Neuronal stem cell (in vitro differentiated cells): ENCODE results near the gene BLCAP.
A peak's percentile ranks its signal among the peaks of the same experiment; 100 is the strongest.

Experiments
- DNase-seq: peaks from one replicate; pipeline ENCODE4 v3.0.0-alpha.2; 2013; ENCODE audit warnings: low spot score
- H2AFZ ChIP-seq: one replicate; pipeline ENCODE4 v1.6.1; 2013; ENCODE audit warnings: mild to moderate bottlenecking, low read length, inconsistent platforms
- H2AK5ac ChIP-seq: 2 replicates; pipeline ENCODE4 v1.6.1; 2013; ENCODE audit warnings: low read depth, mild to moderate bottlenecking, inconsistent platforms, low read length, moderate library complexity, mixed read lengths
- H2BK120ac ChIP-seq: 2 replicates; pipeline ENCODE4 v1.6.1; 2013; ENCODE audit warnings: low read depth, mild to moderate bottlenecking, inconsistent platforms, low read length, moderate library complexity, mixed read lengths
- H2BK12ac ChIP-seq: one replicate; pipeline ENCODE4 v1.6.1; 2013; ENCODE audit warnings: low read length, inconsistent platforms
- H2BK15ac ChIP-seq: 2 replicates; pipeline ENCODE4 v1.6.1; 2013; ENCODE audit warnings: mild to moderate bottlenecking, low read length, inconsistent platforms, mixed read lengths
- H2BK5ac ChIP-seq: one replicate; pipeline ENCODE4 v1.6.1; 2013; ENCODE audit warnings: inconsistent platforms, mild to moderate bottlenecking, low read length, moderate library complexity
- H3K14ac ChIP-seq: one replicate; pipeline ENCODE4 v1.6.1; 2013; ENCODE audit warnings: low read length, inconsistent platforms
- H3K18ac ChIP-seq: 2 replicates; pipeline ENCODE4 v1.6.1; 2013; ENCODE audit warnings: low read length, inconsistent platforms
- H3K23ac ChIP-seq: 2 replicates; pipeline ENCODE4 v1.6.1; 2013; ENCODE audit warnings: low read depth, mild to moderate bottlenecking, mixed read lengths, low read length, inconsistent platforms; ENCODE audit not compliant: poor library complexity
- H3K27ac ChIP-seq: replicated peaks from 3 replicates; pipeline ENCODE4 v1.5.1; 2013; ENCODE audit warnings: low read length, inconsistent platforms
- H3K27me3 ChIP-seq, 3 experiments: 2 replicates each; pipeline ENCODE4 v1.6.1; 2013; ENCODE audit warnings: low read length in 3 of 3, mild to moderate bottlenecking in 2 of 3, inconsistent platforms in 1 of 3, low read depth in 1 of 3, mixed read lengths in 1 of 3, moderate library complexity in 1 of 3; ENCODE audit not compliant: control insufficient read depth in 3 of 3, insufficient read depth in 3 of 3
- H3K36me3 ChIP-seq, 2 donors: replicated peaks in 1 of 2; 2 replicates each; pipeline ENCODE4 v1.6.1; 2013; ENCODE audit warnings: low read length in 2 of 2; ENCODE audit not compliant: control insufficient read depth in 2 of 2, insufficient read depth in 2 of 2
- H3K4ac ChIP-seq: 2 replicates; pipeline ENCODE4 v1.6.1; 2013; ENCODE audit warnings: inconsistent platforms, mild to moderate bottlenecking, low read length, moderate library complexity
- H3K4me1 ChIP-seq, 2 donors: 1 replicate in 1 of 2; 2 replicates in 1 of 2; pipeline ENCODE4 v1.6.1; 2013; ENCODE audit warnings: low read length in 2 of 2, low read depth in 1 of 2; ENCODE audit not compliant: control insufficient read depth in 2 of 2, insufficient read depth in 1 of 2
- H3K4me2 ChIP-seq: one replicate; pipeline ENCODE4 v1.6.1; 2013; ENCODE audit warnings: mild to moderate bottlenecking, low read length, inconsistent platforms; ENCODE audit not compliant: insufficient read depth, poor library complexity, severe bottlenecking
- H3K4me3 ChIP-seq, 2 donors: 2 replicates each; pipeline ENCODE4 v1.5.1; 2013; ENCODE audit warnings: low read length in 2 of 2, mild to moderate bottlenecking in 2 of 2, inconsistent platforms in 1 of 2, moderate library complexity in 1 of 2
- H3K79me1 ChIP-seq: one replicate; pipeline ENCODE4 v1.6.1; 2013; ENCODE audit warnings: low read depth, mild to moderate bottlenecking, inconsistent platforms, low read length, moderate library complexity
- H3K9ac ChIP-seq: one replicate; pipeline ENCODE4 v1.6.1; 2013; ENCODE audit warnings: mild to moderate bottlenecking, low read depth, low read length, inconsistent platforms; ENCODE audit not compliant: poor library complexity
- H3K9me3 ChIP-seq, 2 donors: replicated peaks in 1 of 2; 2 replicates each; pipeline versions ENCODE3 to v1.6.1; 2013; ENCODE audit warnings: low read length in 2 of 2, mild to moderate bottlenecking in 2 of 2, inconsistent platforms in 1 of 2, low read depth in 1 of 2, mixed read lengths in 1 of 2, moderate library complexity in 1 of 2; ENCODE audit not compliant: control insufficient read depth in 2 of 2, insufficient read depth in 1 of 2
- H4K8ac ChIP-seq: one replicate; pipeline ENCODE4 v1.6.1; 2013; ENCODE audit warnings: low read depth, mild to moderate bottlenecking, inconsistent platforms, low read length, moderate library complexity
- H4K91ac ChIP-seq: one replicate; pipeline ENCODE4 v1.6.1; 2013; ENCODE audit warnings: low read length, low read depth, mild to moderate bottlenecking, inconsistent platforms; ENCODE audit not compliant: poor library complexity
- WGBS, 2 donors: extraction: QIAGEN DNeasy Blood & Tissue Kit; methylation state at CpG; one replicate each; pipeline ENCODE4 v1.1.7; 2013; ENCODE audit warnings: missing lambda C conversion rate in 2 of 2, mixed read lengths in 1 of 2; ENCODE audit not compliant: insufficient read length in 2 of 2, insufficient replicate concordance in 1 of 2; ENCODE audit errors: extremely low coverage in 2 of 2; 5-methylcytosine and 5-hydroxymethylcytosine counted together

BLCAP gene

DNA sequence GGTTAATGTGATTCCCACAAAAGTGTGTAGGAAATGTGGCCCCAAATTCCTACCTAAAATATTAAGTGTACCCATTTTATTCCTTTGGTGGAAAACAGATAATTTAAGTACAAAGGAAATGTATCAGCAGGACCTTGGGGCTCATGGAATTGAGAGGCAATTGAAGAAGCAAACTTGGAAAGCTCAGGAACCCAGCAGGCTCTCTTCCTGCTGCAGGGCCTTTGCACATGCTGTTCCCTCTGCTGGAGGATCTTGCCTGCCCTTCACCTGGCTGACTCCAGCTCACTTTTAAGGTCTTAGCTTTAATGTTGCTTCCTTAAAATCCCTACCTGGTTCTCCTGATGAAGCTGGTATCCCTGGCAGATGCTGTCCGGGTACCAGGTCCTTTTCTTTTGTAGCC, 9.8 kb upstream of the BLCAP start:
- peaks cover 0 to 3% (median 0%) of the 10 kb centered on the region in 3 experiments for H3K27me3 ChIP-seq
- H2BK15ac ChIP-seq: no peak overlapping the region
- H3K79me1 ChIP-seq: no peaks in the 10 kb centered on the region
- no peak overlapping the region for H3K4me2 ChIP-seq
- no peak overlapping the region for H3K9ac ChIP-seq
- no peak overlapping the region for H3K4me3 ChIP-seq
- no peak for DNase-seq
- no peak overlapping the region for H2BK120ac ChIP-seq
- H3K27ac ChIP-seq: no peak overlapping the region
- no peaks in the 10 kb centered on the region for H3K36me3 ChIP-seq
- no peak overlapping the region for H3K23ac ChIP-seq
- H3K4ac ChIP-seq: no peak overlapping the region
- H2BK12ac ChIP-seq: no peak overlapping the region
- no peak overlapping the region for H2BK5ac ChIP-seq
- no peak overlapping the region for H2AK5ac ChIP-seq
- H2AFZ ChIP-seq: no peak overlapping the region
- H3K9me3 ChIP-seq: no peaks in the 10 kb centered on the region
- no peak overlapping the region for H4K8ac ChIP-seq
- no peak overlapping the region for H3K18ac ChIP-seq
- peaks cover 2 to 9% of the 10 kb centered on the region in 2 donors for H3K4me1 ChIP-seq
- no peak overlapping the region for H3K14ac ChIP-seq
- H4K91ac ChIP-seq: no peak overlapping the region
- no CpG with 5 or more reads among the region's 1 CpG for WGBS, 2 donors

DNA sequence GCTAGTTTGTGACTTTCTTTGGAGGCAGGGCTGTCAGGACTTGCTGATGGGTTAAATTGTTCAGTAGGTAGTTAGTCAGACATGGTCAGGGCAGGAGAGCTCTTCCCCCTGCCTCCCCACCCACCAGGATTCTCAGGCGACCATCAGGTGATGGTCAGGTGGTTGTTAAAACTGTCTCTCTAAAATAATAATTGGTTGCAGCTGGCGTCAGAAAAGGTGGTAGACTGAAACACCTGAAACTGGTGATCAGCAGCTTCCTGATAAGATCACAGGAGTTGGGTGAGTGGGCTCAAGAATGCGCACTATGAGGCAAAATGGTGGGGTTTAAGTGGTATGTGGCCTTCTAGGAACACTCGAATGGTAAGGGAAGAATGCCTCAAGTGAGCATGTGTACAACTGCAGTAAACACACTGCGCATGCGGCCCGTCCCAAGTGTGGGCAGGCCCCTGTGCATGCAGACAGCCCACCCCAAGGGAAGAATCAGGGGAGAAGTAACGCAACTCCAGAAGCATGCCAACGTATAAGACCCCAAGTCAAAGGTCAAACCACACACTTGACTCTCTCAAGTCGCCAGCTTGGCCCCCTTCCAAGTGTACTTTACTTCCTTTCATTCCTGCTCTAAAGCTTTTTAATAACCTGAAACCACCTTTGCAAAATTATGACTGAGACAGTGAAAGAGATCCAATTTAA, 7.9 kb upstream of the BLCAP start:
- no peak for DNase-seq
- no peak overlapping the region for H3K4me3 ChIP-seq
- no peak overlapping the region for H2BK120ac ChIP-seq
- no peak overlapping the region for H3K18ac ChIP-seq
- no peak overlapping the region for H4K8ac ChIP-seq
- H2BK15ac ChIP-seq: peak overlapping the region; percentile 31
- H2BK12ac ChIP-seq: no peak overlapping the region
- no peak overlapping the region for H2AFZ ChIP-seq
- H3K27me3 ChIP-seq: peaks cover 0 to 3% (median 0%) of the 10 kb centered on the region in 3 experiments
- no peak overlapping the region for H3K27ac ChIP-seq
- H2AK5ac ChIP-seq: no peak overlapping the region
- no CpG with 5 or more reads among the region's 10 CpGs for WGBS, 2 donors
- H2BK5ac ChIP-seq: no peak overlapping the region
- no peaks in the 10 kb centered on the region for H3K36me3 ChIP-seq
- no peak overlapping the region for H3K4me2 ChIP-seq
- no peak overlapping the region for H3K4ac ChIP-seq
- no peaks in the 10 kb centered on the region for H3K79me1 ChIP-seq
- H3K14ac ChIP-seq: no peak overlapping the region
- H3K9ac ChIP-seq: no peak overlapping the region
- no peak overlapping the region for H3K23ac ChIP-seq
- no peak overlapping the region for H4K91ac ChIP-seq
- H3K9me3 ChIP-seq: no peaks in the 10 kb centered on the region
- peaks cover 2 to 4% of the 10 kb centered on the region in 2 donors for H3K4me1 ChIP-seq

DNA sequence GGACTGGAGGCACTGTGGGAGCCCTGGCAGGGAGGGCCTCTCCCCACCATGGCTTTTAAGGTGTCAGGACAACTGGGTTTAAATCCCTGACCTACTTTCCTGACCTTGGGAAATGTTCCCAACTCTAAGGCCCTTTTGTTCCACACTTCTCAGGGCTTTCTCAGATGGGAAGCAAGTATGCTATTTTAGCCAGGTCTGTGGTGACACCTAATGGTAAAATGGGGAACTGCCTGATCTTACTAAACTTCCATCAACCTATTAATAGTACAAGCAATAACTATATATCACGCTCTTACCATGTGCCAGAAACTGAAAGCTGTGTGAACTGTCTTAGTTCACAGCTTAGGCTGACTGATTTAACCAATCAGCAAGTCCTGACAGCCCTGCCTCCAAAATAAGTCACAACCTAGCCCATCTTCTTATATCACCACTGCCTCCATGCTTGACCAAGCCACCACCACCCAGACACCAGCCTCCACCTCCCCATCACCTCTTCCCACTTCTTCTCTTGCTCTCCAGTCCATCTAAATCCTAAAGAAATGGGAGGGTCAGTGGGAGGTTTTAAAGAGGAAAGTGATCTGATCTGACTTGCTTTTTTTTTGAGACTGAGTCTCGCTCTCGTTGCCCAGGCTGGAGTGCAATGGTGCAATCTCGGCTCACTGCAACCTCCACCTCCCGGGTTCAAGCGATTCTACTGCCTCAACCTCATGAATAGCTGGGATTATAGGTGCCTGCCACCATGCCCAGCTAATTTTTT, 6.9 kb upstream of the BLCAP start:
- H2BK5ac ChIP-seq: no peak overlapping the region
- H2AK5ac ChIP-seq: no peak overlapping the region
- no peak overlapping the region for H3K9ac ChIP-seq
- no CpG with 5 or more reads among the region's 6 CpGs for WGBS, 2 donors
- no peak overlapping the region for H4K8ac ChIP-seq
- H3K23ac ChIP-seq: no peak overlapping the region
- no peak overlapping the region for H3K4me2 ChIP-seq
- no peaks in the 10 kb centered on the region for H3K9me3 ChIP-seq
- H3K4me3 ChIP-seq: no peak overlapping the region
- no peak overlapping the region for H3K27ac ChIP-seq
- no peak overlapping the region for H2BK120ac ChIP-seq
- H3K4ac ChIP-seq: no peak overlapping the region
- H3K36me3 ChIP-seq: no peaks in the 10 kb centered on the region
- peaks cover 2% of the 10 kb centered on the region in 2 donors for H3K4me1 ChIP-seq
- no peak overlapping the region for H2BK12ac ChIP-seq
- no peak overlapping the region for H4K91ac ChIP-seq
- peak; percentile 83 for DNase-seq
- H3K18ac ChIP-seq: no peak overlapping the region
- no peaks in the 10 kb centered on the region for H3K79me1 ChIP-seq
- peak overlapping the region; percentile 74 for H2AFZ ChIP-seq
- no peak overlapping the region for H2BK15ac ChIP-seq
- peaks cover 0 to 3% (median 0%) of the 10 kb centered on the region in 3 experiments for H3K27me3 ChIP-seq
- no peak overlapping the region for H3K14ac ChIP-seq

DNA sequence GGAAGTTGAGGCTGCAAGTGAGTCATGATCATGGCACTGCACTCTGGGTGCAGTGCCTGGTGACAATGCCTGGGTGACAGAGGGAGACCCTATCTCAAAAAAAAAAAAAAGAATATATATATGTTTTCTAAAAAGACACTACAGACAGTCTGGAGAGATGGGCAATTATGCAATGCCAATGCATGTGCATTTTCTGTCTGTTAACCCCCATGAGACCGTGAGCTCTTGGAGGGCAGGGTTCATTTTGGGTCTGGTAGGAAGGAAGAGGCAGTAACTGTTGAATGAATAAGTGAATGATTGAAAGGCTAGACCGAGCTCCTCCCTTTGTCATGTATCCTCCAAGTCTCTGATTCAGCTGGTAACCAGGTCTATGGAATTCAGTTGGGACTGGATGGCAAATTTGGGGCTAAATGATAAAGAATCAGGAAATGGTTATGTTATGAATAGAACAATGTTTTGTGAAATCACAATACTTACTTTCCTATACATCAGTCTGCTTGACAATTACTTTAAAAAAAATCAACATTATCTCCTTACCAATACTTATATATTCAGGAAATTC, 5.6 kb upstream of the BLCAP start:
- no peak overlapping the region for H2BK12ac ChIP-seq
- no peak overlapping the region for H2AK5ac ChIP-seq
- H3K4ac ChIP-seq: no peak overlapping the region
- no peak overlapping the region for H3K9ac ChIP-seq
- no peak overlapping the region for H3K27ac ChIP-seq
- H3K27me3 ChIP-seq: peaks cover 0 to 3% (median 0%) of the 10 kb centered on the region in 3 experiments
- H3K36me3 ChIP-seq: no peaks in the 10 kb centered on the region
- H3K14ac ChIP-seq: no peak overlapping the region
- no peak overlapping the region for H3K23ac ChIP-seq
- H3K4me1 ChIP-seq: peaks cover 9 to 10% of the 10 kb centered on the region in 2 donors
- H2BK15ac ChIP-seq: no peak overlapping the region
- H3K79me1 ChIP-seq: no peaks in the 10 kb centered on the region
- H2BK5ac ChIP-seq: no peak overlapping the region
- no peak overlapping the region for H3K18ac ChIP-seq
- no peak overlapping the region for H2AFZ ChIP-seq
- H3K9me3 ChIP-seq: no peaks in the 10 kb centered on the region
- DNase-seq: no peak
- H4K91ac ChIP-seq: no peak overlapping the region
- H4K8ac ChIP-seq: no peak overlapping the region
- WGBS, 2 donors: no CpG with 5 or more reads among the region's 2 CpGs
- no peak overlapping the region for H3K4me2 ChIP-seq
- no peak overlapping the region for H3K4me3 ChIP-seq
- no peak overlapping the region for H2BK120ac ChIP-seq
